GM19351 (cell line): Measurements from ENCODE around the gene FRMD4A.

Experiments used
- ATAC-seq: cut with Tn5 transposase; IDR thresholded peaks from one replicate; pipeline ENCODE4 v1.9.1; 2021; ENCODE audit warnings: mild to moderate bottlenecking, moderate library complexity; ENCODE audit not compliant: unreplicated experiment

The FRMD4A gene

DNA sequence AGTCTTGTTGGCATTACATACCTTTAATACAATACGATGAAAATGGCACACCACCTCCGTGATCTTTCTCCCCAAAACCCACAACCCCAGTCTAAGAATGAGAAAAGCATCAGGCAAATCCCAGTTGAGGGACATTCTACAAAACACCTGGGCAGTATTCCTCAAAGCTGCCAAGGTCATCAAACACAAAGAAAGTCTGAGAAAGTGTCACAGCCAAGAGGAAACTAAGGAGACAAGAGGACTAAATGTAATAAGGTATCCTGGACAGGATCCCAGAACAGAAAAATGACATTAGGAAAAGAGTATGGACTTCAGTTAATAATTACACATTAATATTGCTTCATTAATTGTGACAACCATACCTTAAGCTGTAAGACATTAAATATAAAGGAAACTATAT is 14.5 kb upstream of the FRMD4A start:
- ATAC-seq = no peak

DNA sequence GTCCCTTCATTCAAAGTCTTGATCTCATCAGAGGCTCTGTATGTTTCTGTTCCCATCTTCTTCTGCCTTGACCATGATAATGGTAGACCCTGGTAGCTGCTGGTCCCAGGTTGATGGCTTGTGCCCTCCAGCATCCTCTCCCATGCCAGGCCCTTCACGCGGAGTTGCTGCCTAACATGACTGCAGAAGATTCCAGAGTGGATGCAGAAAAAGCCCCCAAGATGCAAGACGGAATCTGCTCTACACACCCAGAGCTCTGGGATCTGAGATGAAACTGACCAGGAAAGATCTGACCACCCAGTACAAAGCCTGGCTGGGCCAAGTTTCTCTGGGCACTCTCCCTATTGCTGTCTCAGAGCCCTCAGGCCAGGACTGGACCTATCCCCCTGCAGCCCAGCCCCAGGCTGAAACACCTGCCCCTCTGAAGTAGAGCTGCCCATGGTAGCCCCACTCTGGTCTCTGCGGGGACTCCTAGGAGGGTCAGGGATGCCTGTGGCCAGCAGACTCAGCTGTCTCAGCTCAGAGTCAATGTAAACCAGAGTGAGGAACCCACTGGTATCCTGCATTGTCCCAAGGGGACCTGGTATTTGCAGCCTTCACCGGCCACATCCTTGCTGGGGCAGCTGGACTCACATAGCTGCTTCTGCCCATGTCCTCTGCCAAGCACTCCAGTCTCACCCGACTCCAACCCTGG is 9.5 kb upstream of the FRMD4A start:
- ATAC-seq = no peak

DNA sequence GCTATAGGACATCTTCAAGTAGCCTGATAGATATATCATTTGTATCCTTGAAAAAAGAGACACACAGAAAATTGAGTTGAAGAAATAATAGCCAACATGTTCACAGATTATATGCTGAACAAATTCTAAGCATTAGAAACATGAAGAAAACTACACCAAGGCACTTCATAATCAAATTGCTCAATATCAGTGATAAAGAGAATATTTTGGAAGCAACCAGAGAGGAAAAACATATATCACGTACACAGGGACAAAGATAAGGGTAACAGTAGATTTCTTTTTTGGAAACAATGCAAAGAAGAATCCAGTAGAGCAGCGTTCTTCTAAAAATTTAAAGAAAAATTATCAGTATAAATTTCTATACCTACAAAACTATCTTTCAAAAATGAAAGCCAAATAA is 6.0 kb upstream of the FRMD4A start:
- no peak for ATAC-seq

DNA sequence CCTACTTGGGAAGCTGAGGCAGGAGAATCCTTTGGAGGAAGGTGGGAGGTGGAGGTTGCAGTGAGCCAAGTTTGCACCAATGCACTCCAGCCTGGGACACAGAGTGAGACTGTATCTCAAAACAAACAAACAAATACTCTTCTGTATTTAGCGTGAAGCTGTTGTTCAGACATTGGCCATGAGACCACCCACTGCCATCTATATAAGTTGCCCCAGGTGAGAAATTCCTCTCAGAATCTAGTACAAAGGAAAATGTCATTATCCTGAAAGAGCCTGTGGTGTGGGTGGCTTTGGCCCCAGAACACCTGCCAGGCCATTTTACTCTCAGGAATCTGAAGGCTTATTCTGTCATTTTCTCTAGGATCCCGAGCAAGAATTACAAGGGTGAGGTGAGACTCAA is 4.0 kb upstream of the FRMD4A start:
- ATAC-seq = no peak

DNA sequence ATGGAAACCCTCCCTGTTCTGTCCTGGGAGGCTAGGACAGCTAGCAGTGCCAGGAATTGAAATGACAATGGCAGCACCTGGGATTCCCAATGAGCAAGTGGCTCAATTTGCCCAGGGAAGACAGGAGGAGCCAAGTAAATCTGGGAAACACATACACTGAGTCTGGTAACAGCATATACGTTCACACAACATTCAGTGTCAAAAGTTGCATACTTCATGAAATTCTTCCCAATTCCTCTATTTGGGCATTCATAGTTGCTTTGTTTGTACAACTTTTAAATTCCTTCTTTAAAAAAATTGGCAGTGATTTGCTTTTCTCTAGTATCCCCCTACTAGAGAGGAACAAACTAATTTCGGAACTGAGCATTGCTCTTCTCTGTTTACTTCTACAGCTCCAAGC is 2.9 kb upstream of the FRMD4A start:
- no peak for ATAC-seq

DNA sequence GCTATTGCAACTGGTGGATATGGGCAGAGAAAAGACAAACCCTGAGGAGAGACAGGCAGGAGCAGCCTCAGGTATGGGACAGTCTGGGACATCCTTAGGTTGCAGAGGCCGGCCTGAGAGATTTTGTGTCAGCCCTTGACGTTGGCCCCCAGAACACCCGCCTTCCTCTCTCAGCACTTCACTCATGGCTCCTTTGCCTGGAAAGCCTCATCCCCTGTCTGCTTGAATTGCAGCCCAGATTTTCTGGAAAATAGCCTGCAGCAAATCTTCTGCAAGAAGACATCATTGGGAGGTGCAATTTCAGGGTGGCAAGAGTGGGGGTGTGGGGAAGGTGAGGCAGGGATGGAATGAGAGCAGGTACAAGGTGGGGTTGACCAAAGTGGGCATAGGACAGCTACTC is 2.2 kb upstream of the FRMD4A start:
- no peak for ATAC-seq

DNA sequence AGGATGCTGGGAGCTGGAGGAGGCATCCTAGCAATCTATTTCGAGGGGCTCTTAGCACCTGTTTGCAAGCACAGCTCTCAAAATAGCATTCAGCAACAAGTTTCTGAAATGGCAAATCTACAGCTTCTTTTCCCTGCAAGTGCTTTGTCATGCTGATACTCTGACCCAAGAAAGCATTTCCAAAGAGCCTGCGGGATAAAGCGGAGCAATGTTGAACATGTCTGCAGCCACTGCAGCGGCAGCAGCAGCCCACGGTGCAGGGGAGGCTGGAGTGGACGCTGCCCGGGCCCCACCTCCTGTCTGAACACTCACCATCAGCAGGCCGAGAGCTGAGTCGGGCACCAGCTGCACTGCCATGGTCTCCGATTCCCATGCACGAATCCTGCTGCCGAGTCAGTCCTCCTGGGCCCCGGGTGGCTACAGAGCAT is 964 bp downstream of the FRMD4A start:
- no peak for ATAC-seq

DNA sequence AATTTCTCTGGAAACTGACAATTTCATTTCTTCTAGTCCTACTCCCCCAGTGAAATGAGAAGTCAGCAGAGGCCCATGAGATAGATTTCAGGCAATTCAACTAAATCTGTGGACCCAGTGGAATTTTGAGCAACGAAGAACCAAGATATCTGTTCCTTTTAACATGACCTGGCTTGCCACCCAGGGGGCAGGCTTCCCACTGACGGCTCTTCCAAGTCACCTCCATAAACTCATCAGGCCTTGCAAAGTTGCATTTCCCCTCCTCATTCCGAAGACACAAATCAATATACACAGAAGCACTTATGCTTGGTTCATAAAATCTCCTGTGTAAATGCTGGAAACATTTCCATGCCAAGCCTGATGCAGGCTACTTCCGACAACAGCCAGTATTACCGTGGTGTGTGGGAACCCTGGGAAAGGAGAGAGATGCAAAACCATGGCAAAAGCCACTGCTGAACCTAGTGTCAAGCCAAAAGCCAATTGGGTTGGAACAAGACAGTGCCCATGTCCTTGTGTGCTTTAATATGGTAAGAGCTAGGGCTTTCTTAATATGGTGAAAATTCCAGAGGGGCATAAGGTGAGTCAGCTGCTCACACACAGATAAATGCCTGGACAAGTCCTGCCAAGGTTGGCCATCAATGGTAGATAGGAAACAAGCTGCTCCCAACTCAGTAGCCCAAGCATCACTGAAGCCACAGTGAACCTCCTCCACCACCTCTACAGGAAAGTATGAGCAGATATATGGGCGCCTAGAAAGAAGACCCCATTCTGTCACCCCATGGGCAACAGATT is 1.6 kb downstream of the FRMD4A start:
- no peak for ATAC-seq

DNA sequence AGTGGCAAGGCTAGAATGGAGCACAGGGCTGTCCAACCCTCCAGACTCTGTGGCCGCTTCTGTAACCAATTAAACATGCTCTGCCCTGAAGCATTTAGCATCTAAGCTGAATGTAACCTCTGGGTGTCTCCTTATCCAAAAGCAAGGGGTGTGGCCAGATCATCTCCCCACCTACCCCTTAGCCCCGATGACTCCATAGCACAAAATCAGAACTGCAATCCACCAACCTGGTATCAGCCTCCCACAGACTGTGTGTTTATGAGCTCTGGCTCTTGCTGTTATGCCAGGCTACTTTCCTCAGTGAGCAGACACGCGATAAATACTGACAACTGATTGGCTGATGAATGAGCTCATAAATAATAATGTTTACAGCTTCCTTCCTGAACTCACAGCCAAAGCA is 3.2 kb downstream of the FRMD4A start:
- no peak for ATAC-seq

DNA sequence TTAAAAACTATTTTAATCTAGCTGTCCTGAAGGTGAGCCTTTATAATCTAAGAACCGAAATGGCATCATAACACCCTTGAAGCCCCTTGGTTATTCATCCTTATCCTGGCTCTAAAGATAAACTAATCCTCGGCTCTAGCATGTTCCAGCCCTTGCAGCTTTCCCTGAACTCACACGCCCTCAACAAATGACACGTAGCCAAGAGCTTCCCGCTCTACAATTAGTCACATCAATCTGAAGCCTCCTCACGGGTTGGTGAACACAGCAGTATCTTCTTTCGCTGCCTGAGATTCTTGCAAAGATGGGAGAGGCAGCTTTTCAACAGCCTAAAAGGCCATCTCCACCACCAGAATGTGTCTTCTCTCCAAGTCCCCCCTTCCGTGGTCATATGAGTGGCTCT is 4.1 kb downstream of the FRMD4A start:
- ATAC-seq = no peak

DNA sequence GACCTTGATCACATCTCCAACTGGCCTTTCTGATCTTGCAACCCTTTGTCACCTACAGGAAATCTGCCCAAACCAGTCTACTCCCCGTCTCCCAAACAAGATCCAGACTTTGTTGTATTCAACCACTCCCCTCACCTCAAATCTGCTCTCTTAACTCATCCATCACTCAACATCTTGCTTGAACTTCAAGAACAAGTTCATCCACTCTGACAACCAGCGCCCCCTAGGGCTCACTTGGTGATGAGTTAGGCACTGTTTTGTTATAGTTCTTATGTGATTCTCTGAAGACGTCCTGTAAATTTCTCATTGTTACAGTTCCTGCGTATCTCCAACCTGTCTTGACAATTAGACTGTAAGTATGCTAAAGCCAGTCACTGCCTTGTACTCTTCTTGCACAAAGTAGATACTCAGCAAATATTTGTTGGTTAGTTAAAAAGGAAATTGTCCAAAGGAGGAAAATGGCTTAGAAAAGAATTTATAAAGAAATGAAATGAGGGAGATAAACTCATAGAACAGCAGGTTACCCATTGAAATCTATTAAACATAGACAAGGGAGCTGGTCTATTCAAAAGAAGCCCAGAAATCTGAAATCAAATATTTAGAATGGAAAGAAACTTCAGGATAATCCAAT is 5.3 kb downstream of the FRMD4A start:
- ATAC-seq = no peak

DNA sequence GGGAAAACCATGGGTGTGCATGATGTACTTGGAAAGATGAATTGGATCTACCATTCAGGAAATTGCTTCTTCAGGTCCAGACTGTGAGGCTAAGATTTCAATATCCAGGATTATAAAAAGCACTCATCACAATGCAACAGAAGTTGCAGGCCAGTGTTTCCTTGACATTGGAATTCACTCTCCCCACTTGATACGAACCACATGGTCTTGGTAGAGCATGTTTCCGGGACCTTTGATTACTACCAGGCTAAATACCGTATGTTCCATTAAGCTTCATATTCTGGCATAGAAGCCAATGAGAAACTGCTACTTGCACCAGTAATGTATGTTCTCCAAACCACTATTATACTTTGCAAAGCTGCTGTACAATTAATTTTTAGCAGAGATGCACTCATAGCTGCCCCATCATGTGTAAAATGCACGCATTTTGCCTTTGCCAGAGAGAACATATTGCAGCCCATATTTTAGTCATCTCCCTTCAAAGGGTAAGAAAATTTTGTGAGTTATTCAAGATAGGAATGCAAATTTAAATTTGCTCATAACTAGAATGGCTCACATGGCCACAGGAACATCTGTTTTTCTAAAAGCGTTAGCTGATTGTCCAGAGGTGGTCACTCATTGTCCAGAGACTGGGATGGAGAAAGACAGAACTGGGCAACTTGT is 8.1 kb downstream of the FRMD4A start:
- ATAC-seq = no peak

DNA sequence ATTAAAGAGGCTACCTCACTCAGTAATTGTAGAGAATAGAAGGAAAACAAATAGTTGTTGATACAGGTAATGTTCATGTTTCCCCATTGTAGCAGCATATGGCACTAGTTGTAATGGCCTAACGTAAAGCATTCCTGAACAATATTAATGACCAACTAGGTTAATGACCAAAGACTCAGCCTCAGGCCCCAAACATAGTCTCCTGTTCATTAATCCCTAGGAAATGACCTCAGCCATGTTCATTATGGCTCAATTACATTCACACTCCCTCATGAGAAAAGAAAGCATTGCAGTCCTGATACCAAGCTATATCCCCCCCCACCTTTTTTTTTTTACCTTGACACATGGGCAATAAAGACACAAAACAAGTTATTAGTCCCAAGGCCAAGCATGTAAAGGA is 12.7 kb downstream of the FRMD4A start:
- ATAC-seq = no peak

DNA sequence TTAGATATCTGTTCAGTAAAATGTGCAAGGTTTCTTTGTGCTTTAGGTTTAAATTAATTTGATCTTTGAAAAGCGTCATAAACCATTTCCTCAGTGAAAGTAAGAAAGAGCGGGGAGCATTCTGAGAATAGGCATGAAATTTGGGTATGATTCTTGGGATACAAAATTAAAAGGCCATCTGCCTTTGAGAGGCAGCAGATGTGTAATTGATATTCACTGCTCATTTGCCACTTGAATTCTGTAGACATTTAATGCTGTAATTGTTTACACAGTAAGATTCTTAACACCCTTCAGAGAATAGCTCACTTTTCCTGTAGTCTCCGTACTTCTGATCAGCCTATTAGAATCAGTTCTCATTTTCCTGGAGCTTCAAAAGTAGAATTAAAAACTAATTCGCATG is 18.7 kb downstream of the FRMD4A start:
- ATAC-seq = no peak

DNA sequence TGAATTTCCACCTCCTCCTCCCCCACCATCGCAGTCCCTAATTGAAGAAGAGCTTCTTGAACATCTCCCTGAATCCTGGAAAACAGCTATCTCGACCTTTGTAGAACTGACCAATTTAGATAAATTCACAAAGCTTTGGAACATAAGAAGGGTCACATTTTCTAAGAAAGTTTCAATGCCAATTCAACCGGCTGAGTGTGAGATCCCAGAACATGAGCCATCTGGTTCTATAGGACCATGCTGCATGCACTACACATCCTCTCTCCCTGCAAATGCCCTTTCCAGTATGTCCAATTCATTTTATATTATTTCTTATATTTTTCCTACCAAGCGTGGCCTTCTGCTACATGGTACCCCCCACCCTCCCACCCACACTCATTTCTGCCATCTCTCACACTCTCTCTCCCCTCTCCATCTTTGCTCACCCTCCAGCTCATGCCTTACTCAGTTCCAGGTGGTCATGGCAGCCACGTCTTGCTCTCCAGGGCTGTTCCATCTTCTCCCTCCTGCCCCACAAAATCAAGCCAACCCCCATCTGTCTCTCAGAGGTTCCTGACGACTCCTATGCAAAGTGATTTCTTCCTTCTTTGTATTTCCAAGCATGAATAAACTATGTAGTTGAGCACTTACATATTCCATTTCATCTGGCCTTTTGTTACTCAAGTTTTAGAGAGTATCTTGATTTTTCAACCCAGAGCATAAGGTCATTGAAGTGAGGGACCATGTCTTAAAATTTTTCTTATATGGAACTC is 19.3 kb downstream of the FRMD4A start:
- ATAC-seq = no peak

DNA sequence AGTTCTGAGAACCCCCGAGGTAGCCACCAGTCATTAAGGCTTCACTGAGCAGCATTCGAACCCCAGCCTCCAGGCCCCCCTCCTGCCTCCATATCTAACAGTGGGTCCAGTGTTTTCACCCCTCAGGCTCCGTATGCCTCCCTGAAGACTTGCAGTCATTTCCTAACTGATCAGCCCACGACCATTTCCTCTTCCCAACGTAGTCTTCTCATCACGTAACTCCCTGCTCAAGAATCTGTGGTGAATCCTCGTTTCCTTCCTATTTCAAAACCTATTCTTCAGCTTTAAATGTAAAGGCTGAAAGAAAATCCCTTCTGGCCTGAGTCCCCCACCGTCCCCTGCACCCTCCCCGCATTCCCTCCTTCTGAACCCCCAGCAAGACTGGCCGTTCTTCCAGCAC is 21.1 kb downstream of the FRMD4A start:
- ATAC-seq = no peak

DNA sequence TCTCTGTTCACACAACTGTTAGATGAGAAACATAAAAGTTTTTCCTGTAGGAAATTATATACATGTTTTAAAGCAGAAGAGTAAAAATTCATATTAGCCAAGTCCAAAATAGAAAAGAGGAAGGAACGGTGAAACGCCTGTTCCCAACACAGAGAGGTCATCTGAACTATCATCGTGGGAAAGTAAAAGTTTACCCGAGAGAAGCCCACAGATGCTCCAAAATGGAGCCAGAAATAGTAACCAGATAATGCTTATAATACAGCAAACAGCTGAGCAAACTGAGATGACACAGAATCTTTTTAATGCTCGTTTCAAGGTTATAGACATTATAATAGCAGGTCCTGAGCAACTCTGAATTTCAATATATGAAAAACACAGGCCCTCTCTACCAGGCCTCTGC is 24.5 kb downstream of the FRMD4A start:
- ATAC-seq = no peak

DNA sequence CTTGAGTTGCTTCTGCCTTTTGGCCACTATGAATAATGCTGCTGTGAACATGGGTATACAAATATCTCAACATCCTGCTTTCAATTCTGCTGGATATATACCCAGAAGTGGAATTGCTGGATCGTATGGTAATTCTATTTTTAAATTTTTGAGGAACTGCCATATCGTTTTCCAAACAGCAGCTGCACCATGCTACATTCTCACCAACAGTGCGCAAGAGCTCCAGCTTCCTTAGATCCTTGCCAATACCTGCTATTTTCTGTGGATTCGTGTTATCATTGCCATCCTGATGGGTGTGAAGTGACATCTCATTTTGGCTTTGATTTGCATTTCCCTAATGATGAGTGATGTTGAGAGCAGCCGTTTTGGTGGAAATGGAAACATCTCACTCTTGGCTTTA is 26.7 kb downstream of the FRMD4A start:
- ATAC-seq = no peak

DNA sequence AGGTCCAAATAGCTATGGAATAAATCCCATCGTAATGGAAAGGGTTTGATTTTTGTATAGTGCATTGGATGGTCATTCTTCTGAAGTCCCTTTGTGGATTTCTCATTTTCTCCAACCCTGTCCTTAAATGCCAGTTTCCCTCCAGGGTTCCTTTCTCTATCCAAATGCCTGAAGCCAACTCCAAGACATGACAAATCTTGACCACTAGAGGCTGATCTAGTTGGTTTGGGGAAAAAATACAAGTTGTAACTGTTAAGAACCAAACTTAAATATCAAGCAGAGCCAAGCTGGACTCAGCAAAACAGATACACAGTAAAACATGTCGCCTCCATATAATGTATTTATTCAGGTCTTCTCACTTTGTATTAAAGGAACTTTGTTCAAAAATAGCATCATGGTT is 28.7 kb downstream of the FRMD4A start:
- ATAC-seq = no peak

DNA sequence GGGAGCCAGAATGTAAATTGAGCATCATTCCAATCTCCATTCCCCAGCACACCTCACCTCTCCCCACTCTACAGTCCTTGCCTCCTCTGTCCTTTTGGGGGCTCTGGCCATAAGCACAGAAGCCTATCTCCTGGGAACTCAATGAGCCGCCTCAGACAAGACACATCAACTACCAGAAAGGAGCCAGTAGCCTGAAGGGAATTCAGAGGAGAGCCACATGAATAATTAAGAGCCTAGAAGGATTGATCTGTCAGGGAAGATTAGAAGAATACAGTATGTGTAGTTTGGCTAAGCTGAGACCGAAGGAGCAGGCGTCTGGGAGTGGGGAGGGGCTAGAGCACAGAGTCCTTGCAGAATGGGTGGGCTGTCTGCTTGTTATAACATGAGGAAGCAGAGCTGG is 31.2 kb downstream of the FRMD4A start:
- no peak for ATAC-seq
